GM18517 (cell line): ENCODE data around the gene COL27A1.

Source experiments
- ATAC-seq: cut with Tn5 transposase; IDR thresholded peaks from one replicate; pipeline ENCODE4 v1.9.1; 2021; ENCODE audit warnings: mild to moderate bottlenecking, moderate library complexity; ENCODE audit not compliant: unreplicated experiment

COL27A1 gene

GRCh38 chr9:114281473-114282103, 126.3 kb downstream of the COL27A1 start:
- no peak for ATAC-seq

- no peak for ATAC-seq
Observed at GRCh38 chr9:114282104-114282485, 126.8 kb downstream of the COL27A1 start.

- no peak for ATAC-seq
Observed at GRCh38 chr9:114282507-114282906, 127.2 kb downstream of the COL27A1 start.

GRCh38 chr9:114282926-114283325, 127.6 kb downstream of the COL27A1 start:
- no peak for ATAC-seq

GRCh38 chr9:114283551-114284111, 128.3 kb downstream of the COL27A1 start:
- ATAC-seq, result no peak

GRCh38 chr9:114284316-114285060, 129.2 kb downstream of the COL27A1 start:
- ATAC-seq, result no peak

- ATAC-seq, result no peak
Observed at GRCh38 chr9:114285166-114285867, 130.0 kb downstream of the COL27A1 start.

GRCh38 chr9:114286146-114286679, 130.9 kb downstream of the COL27A1 start:
- ATAC-seq, result no peak

- no peak for ATAC-seq
Observed at GRCh38 chr9:114287001-114287762, 131.8 kb downstream of the COL27A1 start.

GRCh38 chr9:114287763-114288192, 132.4 kb downstream of the COL27A1 start:
- no peak for ATAC-seq

GRCh38 chr9:114288193-114289091, 133.1 kb downstream of the COL27A1 start:
- no peak for ATAC-seq

- no peak for ATAC-seq
Observed at GRCh38 chr9:114289106-114289505, 133.8 kb downstream of the COL27A1 start.

GRCh38 chr9:114289571-114290481, 134.5 kb downstream of the COL27A1 start:
- no peak for ATAC-seq

GRCh38 chr9:114290561-114290986, 135.2 kb downstream of the COL27A1 start:
- no peak for ATAC-seq

- ATAC-seq, result no peak
Observed at GRCh38 chr9:114291064-114291474, 135.7 kb downstream of the COL27A1 start.

- ATAC-seq, result no peak
Observed at GRCh38 chr9:114291886-114292590, 136.7 kb downstream of the COL27A1 start.

- no peak for ATAC-seq
Observed at GRCh38 chr9:114294664-114295063, 139.3 kb downstream of the COL27A1 start.

- ATAC-seq, result no peak
Observed at GRCh38 chr9:114296338-114296737, 141.0 kb downstream of the COL27A1 start.
